HG03469 (cell line): ENCODE data around the gene FAM20C.
"Not testable (repeated sequence)": the region's sequence is repeated elsewhere in the genome, so short reads cannot be mapped to it uniquely, and the experiment has no call there.

Experiments
- ATAC-seq: cut with Tn5 transposase; IDR thresholded peaks from one replicate; pipeline ENCODE4 v1.9.1; 2021; ENCODE audit warnings: mild to moderate bottlenecking, moderate library complexity, moderate number of reproducible peaks; ENCODE audit not compliant: unreplicated experiment

Gene FAM20C

GRCh38 chr7:289209-289755 is 96.9 kb downstream of the FAM20C start:
- no peak for ATAC-seq

GRCh38 chr7:289756-290553 is 97.6 kb downstream of the FAM20C start, which contains the start of gene FOXL3:
Gene FOXL3 (plus strand): TSS chr7:290170. CDS start chr7:290170, 0 bp downstream.
- no peak for ATAC-seq

DNA sequence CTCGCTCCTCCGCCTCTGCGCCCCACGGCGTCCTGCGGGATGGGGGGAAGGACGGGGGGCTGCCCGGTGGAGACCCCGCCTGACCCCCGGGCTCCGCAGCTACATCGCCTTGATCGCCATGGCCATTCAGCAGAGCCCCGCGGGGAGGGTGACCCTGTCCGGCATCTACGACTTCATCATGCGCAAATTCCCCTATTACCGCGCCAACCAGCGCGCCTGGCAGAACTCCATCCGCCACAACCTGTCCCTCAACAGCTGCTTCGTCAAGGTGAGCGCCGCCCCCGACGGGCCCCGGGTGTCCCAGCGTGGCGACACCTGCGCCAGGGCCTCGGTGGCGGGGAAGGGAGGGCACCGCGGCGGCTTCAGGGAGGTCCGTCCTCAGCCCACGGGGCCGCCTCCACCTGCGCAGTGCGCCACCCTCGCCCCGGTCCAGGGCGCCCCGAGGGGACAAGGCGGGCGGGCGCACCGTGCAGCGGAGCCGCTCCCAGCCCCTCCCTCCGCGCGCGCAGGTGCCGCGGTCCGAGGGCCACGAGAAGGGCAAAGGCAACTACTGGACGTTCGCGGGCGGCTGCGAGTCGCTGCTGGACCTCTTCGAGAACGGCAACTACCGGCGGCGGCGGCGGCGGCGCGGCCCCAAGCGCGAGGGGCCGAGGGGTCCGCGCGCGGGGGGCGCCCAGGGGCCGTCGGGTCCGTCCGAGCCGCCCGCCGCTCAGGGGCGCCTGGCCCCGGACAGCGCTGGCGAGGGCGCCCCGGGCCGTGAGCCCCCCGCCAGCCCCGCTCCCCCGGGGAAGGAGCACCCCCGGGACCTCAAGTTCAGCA is 98.4 kb downstream of the FAM20C start:
- no peak for ATAC-seq

DNA sequence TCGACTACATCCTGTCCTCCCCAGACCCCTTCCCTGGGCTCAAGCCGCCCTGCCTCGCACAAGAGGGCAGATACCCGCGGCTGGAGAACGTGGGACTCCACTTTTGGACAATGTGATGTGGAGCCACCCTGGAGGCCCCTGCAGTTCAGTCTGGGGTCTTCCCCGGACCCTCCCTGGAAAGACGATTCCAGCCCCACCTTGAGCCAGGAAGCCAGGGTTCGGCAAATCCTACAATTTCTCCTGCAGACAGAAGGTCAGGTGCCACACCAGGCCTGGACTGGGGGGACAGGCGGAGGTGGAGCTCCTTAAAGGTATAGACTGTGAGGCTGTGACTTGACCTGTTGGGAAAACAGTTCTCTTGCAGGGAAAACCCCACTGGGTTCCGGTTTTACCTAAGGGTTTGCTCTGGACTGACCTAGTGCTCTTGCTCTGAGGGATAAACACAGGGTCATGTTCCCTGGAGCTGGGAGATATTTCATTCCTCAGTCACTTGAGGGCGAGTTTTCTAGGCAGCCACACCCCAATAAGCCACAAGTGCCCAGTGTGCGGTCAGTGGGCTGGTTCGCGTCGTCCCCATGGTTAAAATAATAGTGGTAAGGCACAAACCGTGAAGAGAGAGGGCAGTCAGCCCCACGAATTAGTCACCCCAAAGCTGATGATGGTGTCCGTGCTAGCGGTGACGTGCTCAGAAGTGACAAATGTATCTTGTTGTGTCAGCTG is 99.2 kb downstream of the FAM20C start:
- no peak for ATAC-seq

DNA sequence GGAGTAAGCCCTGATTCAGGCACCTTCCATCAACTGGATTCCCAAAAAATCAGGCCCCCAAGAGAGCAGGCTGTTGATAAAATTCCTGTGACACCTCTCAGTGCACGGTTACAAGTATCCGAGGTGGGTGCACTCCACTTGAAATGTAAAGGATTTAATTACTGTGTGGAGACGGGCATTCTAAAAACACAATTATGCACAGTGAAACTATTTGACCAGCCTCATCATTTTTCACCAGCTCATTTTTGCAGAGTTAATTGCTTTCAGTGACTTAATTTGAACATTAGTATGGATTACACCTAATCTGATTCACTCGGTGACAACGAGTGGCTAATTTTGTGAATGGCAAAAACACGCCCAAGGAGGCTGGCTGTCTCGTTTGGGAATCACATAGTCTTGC is 99.9 kb downstream of the FAM20C start:
- no peak for ATAC-seq

DNA sequence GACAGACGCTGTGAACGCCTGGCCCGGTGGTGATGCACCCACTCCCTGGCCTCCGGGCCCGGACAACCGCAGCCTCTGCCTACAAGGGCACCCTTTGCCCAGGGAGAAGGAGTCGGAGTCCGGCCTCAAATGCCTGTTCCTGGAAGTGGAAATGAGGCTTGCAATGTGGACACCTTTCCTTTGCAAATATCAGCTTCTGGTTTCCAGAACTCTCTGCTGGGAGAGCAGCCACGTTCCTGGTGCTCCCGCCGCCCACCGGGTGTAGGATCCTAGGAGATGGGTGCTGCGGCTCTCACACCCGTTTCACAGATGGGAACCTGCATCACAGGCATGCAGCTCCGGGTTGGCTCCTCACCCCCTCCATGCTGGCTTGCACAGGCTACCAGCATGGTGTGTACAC is 100.5 kb downstream of the FAM20C start:
- ATAC-seq, result no peak

- ATAC-seq, result no peak
Observed at GRCh38 chr7:293681-294439, 101.5 kb downstream of the FAM20C start.

- ATAC-seq, result no peak
Observed at GRCh38 chr7:294440-295154, 102.2 kb downstream of the FAM20C start.

DNA sequence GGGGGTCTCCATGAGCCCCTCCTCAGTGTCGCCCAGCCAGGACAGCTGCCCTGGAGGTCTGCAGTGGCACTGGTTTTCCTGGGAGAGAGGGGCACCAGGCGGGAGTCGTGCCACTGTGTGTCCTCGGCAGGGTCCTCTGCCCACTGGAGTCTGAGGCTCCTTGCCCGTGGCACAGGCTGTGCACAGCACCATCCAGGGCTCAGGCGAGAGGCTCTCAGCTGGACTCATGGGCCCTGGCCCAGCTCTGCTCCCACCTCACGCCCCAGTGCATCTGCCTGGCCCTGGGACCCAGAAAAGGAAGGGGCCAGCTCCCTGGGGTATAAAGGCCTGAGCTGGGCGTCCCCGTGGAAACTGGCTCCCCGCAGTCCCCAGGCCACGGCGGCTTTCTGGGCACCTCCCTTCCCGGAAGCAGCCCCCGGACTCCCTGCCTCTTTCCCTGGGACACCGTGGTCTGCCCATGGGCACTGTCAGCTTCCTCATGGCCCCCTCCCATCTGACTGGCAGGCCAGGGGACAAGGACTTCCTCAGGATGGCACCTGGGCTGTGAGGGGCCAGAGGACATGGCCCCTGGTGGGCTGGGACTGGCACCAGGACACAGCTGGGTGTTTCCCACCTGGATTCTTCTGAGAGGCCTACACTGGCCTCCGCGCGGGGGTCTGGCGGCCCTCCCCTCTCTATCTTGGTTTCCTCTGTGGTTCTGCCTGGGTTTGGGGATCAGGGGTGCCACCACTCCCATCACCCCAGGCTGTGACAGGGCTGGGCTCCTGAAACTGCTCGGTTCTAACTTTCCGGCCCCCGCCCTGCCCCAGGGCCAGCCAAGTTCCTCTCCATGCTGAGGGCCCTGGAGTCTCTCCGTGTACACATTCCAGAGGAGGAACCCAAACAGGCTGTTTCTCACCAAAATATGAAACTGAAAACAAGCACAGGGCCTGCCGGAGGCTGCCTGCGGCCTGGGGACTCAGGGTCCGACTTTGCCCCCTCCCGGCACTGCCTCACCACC is 103.1 kb downstream of the FAM20C start:
- no peak for ATAC-seq

DNA sequence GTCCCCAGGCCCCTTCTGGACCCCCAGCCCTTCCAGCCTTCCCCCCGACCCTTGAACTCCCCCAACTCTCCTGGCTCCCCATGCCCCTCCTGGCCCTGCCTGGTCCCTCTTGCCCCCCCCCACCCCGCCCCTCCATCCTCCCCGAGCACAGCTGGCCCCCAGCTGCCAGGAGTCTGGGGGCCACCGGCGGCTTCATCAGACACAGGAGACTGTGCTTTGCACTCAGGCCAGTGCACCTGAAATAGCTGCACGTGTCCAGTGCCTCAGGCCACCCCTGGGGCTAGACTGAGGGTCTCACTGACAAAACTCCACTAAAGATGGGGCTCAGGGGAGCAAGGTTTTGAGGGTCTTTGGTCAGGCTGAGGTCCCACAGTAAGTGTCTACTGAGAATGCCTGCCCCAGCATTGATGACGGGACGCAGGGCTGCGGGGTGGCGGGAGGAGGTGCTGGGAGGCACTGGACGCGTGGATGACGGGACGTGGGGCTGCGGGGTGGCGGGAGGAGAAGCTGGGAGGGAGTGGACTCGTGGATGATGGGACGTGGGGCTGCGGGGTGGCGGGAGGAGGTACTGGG is 104.1 kb downstream of the FAM20C start:
- no peak for ATAC-seq

DNA sequence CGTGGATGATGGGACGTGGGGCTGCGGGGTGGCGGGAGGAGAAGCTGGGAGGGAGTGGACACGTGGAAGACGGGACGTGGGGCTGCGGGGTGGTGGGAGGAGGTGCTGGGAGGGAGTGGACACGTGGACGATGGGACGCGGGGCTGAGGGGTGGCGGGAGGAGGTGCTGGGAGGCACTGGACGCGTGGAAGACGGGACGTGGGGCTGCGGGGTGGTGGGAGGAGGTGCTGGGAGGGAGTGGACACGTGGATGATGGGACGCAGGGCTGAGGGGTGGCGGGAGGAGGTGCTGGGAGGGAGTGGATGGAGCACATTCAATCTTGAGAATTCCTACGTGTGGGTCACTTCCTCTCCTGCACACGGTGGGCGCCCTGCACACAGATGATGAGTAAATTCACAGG is 104.8 kb downstream of the FAM20C start:
- ATAC-seq, result not testable (repeated sequence)

- no peak for ATAC-seq
Observed at GRCh38 chr7:297611-298374, 105.4 kb downstream of the FAM20C start.

- no peak for ATAC-seq
Observed at GRCh38 chr7:298375-298702, 106.0 kb downstream of the FAM20C start.

DNA sequence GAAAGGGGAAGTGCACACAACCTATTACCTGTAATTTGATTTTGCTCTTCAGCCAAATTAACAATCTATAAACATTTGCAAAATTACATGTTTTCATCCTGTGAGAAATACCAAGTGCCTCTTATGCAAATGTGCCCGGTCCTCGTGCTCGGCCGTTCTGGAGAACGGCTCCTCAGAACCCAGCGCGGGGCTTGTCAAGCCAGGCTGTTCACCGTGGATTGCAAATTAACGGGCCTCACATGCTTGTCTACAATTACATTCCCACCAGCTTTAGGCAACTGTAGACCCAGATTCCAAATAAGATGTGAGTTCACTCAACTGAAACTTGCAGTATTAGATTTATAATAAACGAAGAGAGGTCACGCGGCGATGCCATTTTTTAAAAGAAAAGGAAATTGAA is 106.4 kb downstream of the FAM20C start:
- no peak for ATAC-seq

DNA sequence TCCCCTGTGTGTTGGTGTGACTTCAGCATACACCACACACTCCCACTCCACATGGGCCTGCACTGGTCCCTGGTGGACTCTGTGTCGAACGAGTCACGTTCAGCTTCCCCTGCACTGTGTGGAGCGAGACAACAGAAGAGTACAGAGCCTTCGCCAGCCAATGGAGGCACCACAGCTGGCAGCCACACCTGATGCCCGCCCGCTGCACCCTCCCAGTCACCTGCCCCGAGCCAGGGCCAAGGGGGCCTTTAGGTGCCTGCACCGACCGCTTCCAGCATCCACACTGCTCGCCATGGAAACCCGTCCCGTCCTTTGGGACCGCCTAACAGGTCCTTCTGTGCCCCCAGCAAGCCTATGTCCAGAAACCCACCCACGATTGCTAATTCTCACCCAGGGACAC is 106.8 kb downstream of the FAM20C start:
- ATAC-seq, result no peak

- ATAC-seq, result no peak
Observed at GRCh38 chr7:299628-300027, 107.3 kb downstream of the FAM20C start.

GRCh38 chr7:300048-300447 is 107.7 kb downstream of the FAM20C start:
- ATAC-seq, result no peak
